ENCODE measurements around the gene GLIS1.

Gene GLIS1

GRCh38 chr1:53580739-53581475, 158.1 kb downstream of the GLIS1 start:
- no peak for DNase-seq (ENCODE audit: low read depth in 3 of 3)

- DNase-seq (ENCODE audit: low read depth in 3 of 3), result no peak
These were observed 159.0 kb downstream of the GLIS1 start for GRCh38 chr1:53580009-53580400.

DNA sequence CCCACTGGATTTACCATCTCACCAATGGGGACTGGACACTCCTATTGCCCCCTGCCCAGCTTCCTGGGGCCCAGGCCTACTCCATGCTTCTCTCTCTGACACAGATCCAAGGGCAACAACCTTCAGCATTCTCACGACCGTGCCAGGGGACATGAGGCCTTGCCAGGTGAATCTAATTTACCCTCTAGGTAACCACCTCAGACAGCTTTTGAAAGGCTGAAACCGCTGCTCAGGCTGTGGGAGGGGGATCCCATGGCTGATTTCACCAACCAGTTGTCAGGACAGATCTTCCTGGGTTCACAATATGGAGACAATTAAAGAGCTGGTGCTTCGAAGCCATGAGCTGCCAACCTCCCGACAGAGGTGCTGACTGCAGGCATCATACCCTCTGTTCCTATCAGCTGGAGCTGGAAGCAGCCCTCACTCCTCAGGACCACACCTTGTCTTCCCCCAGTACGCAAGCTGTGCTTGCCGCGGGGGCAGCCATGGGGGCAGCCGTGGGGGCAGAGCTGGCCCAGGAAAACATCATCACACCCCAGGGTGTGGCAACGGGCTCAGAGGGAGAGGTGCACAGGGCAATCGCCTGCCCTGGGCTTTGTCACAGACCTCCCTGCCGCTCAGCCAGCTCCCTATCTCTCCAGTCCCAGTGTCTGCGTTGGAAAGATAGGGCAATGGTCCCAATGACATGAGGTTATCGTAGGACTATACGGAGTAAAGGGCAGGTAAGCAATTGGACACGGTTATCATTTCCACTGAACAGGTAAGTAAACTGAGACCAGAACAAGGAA, 159.5 kb downstream of the GLIS1 start:
- no peak for DNase-seq (ENCODE audit: low read depth in 3 of 3)

- DNase-seq (ENCODE audit: low read depth in 3 of 3), result no peak
These were observed 160.6 kb downstream of the GLIS1 start for GRCh38 chr1:53578358-53578757.

DNA sequence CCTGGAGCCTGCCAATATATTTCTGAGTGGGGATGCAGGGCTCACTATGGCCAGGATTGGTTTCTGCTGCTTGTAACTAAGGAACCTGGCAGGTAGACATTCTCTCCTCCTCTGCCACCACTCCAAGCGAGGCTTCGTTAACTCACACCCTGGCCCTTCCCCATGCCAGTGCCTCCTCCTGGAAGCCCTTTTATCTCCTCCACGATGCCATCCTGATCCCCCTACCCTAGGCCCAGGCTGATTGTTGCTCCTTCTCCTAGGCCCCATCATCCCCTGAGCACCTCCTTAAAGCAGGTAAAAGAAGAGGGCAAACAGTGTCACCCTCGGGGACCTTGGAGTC, 161.2 kb downstream of the GLIS1 start:
- DNase-seq (ENCODE audit: low read depth in 3 of 3), result no peak

GRCh38 chr1:53576866-53577760, 161.9 kb downstream of the GLIS1 start:
- DNase-seq (ENCODE audit: low read depth in 3 of 3), result no peak

DNA sequence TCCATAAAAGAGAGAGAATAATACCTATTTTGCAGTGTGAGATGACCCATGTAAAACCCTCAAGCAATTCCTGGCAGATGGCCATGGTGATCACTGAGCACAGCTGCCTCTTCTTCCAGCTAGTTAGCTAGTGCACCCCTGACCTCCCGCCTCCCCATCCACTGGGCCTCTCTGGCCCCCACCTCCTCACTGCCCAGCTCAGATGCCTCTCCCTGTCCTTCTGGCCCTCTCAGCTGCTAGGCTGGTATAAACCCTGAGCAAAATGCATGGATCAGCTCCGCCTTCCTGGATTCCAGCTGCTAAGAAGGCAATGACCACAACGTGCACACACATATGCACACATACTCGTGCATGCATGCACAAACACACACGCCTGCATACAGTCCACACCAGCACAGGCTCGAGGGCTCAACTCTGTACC, 162.6 kb downstream of the GLIS1 start:
- DNase-seq (ENCODE audit: low read depth in 3 of 3), result no peak

GRCh38 chr1:53575955-53576320, 163.0 kb downstream of the GLIS1 start:
- DNase-seq (ENCODE audit: low read depth in 3 of 3), result no peak

DNA sequence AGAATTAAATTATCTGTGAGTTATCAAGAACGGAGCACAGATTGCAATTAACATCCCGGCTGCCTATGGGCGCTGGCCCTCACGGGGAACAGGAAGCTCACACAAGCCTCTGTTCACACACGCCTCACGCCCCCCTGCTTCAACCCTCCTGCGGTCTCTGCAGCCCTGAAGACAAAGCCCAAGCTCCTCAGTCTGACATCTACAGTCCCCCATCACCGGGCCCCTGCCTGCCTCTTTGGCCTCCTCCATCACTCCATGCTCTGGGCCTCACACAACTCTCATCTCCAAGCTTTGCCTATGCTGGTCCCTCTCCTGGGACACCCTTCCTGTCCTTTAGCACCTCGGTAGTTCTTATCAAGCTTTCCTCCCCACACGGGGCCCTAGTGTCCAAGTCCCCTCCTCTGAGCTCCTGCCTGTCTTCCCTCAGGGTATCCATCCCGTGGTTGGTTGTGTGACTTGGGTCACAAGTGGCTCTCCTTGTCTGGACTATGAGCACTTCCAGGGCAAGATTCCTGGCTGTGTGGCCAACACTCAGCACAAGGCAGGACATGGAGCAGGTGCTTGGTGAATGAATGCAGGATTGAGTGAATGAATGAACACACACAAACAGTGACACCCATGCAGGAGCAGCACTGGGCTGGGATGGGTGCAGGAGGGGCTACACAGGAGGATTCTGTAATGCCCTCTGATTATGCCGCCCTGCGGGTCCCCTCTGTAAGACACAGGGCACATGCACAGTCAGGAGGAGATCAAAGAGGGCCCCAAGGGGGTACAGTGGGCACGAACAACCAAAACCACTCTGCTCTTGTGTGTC, 163.6 kb downstream of the GLIS1 start:
- DNase-seq (ENCODE audit: low read depth in 3 of 3), result no peak

DNA sequence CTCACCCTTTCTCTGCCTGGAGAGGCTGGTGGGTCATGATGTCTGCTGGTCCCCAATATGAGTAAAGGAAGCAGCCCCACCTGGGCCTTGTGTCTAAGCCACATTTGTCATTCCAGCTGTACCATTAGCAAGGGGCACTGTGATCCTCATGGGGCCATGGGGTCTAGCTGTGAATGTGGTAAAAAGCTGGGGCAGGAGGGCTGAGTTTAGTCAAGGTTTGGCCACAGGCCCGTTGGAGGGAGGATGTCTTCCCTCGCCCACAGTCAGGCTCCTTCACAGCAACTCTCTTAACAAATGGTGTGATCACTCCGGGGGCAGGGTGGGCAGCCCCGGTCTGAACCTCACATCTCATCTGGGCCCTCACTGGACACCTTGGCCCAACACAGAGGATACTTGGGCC, 164.3 kb downstream of the GLIS1 start:
- no peak for DNase-seq (ENCODE audit: low read depth in 3 of 3)

DNA sequence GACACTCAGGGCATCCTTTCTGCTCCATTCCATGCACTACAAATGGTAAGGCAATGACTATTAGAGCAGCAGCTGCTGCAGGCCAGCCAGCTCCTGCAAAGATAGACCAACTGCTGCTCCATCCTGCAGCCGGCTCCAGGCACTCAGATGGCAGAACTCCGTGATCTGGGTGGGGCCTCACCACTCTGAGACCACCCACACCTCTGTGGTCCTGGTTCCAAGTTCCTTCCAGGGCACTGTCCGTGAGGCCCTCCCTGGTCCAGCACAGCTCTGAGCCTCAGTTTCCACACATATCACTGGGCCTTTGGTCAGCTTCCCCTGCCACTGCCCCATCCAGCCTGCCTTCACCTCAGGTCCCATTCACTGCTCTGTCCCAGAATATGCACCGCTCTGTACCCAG, 165.0 kb downstream of the GLIS1 start:
- DNase-seq (ENCODE audit: low read depth in 3 of 3), result no peak

DNA sequence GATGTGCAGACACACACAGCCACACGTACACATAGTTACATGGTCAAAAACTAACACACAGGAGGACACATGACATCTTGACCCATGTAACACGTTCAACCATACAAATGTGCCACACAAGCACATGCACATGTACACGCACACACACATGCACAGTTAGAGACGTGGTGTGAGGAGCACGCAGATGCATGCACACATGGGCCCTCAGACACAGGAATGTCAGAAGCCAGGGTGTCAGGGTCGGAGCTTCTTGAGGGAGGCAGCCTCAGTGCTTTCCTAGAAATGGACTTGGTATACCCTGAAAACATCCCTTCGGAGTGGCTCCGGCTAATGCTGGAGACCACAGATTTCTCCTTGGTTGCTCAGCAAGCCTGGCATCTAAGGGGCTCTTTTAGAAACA, 165.4 kb downstream of the GLIS1 start:
- DNase-seq (ENCODE audit: low read depth in 3 of 3), result no peak

DNA sequence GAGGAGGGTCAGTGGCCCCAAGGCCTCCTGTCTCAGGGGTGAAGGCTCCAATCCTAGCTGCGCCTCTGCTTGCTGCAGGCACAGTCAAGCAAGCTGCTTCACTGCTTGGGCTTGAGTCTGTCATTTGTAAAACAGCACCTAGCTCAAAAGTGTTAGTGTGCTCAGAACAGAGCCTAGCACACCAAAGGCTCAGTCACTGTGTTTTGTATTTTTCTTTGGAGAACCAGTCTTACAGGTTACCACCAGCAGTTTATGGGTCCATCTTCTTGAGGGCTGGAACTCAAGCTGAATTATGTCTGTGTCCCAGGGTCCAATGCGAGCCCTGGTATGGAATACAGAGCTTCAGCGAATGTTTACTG, 166.2 kb downstream of the GLIS1 start:
- DNase-seq (ENCODE audit: low read depth in 3 of 3), result no peak

GRCh38 chr1:53572065-53572814, 166.7 kb downstream of the GLIS1 start:
- DNase-seq (ENCODE audit: low read depth in 3 of 3), result no peak

DNA sequence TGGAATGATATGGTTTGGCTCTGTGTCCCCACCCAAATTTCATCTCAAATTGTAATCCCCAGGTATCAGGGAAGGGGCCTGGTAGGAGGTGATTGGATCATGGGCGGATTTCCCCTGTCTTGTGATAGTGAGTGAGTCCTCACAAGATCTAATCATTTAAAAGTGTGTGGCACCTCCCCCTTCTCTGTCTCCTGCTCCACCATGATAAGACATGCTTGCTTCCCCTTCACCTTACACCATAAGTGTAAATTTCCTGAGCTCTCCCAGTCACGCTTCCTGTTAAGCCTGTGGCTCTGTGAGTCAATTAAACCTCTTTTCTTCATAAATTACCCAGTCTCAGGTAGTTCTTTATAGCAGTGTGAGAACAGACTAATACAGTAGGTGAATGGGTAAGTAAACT, 170.4 kb downstream of the GLIS1 start:
- no peak for DNase-seq (ENCODE audit: low read depth in 3 of 3)

- no peak for DNase-seq (ENCODE audit: low read depth in 3 of 3)
These were observed 171.1 kb downstream of the GLIS1 start for GRCh38 chr1:53567851-53568250.

DNA sequence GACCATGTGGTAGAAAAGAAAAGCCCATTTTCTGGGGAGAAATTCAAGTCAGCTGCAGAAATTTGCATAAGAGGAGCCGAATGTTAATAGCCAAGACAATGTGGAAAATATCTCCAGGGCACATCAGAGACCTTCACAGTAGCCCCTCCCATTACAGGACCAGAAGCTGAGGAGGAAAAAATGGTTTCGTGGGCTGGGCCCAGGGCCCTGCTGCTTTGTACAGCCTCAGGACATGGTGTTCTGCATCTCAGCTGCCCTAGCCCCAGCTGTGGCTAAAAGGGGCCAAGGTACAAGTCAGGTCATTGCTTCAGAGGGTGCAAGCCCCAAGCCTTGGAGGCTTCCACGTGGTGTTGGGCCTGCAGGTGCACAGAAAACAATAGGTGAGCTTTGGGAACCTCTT, 171.5 kb downstream of the GLIS1 start:
- no peak for DNase-seq (ENCODE audit: low read depth in 3 of 3)

- DNase-seq (ENCODE audit: low read depth in 3 of 3), result no peak
These were observed 175.4 kb downstream of the GLIS1 start for GRCh38 chr1:53563611-53564010.

DNA sequence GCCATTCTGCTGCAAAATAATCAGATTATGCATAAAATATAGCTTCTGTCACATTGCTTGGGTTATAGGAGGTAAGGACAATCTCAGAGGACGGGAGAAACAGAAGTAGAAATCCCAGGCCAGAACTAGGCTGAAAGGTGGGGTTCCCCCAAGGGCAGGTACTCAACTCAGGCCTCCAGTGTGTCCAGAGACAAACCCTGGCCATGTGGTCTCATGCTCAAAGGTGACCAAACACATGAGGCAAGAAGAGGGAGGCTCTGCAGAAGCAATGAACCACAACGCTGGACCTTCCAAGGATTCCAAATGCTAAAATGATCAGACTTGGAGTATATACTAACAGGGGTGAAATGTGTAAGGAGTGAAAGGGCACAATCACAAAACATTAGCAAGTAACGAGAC, 176.0 kb downstream of the GLIS1 start:
- DNase-seq (ENCODE audit: low read depth in 3 of 3), result no peak

GRCh38 chr1:53562291-53562980, 176.5 kb downstream of the GLIS1 start:
- DNase-seq (ENCODE audit: low read depth in 3 of 3), result no peak

Data from stimulated activated CD4-positive, alpha-beta T cell treated with anti-CD3 and anti-CD28 coated beads, TNF-alpha, amount 100 ng/mL, for 4 hours (primary cell).